Cardiac fibroblast (primary cell): ENCODE data around the gene RNF180.
"Not testable (repeated sequence)": the region's sequence is repeated elsewhere in the genome, so short reads cannot be mapped to it uniquely, and the experiment has no call there.

Experiments used
- DNase-seq, 2 donors: peaks; one replicate each; pipeline versions ENCODE4 v3.0.0 to v3.0.0-alpha.2; 2010; ENCODE audit warnings: low read depth in 2 of 2
- H3K4me3 ChIP-seq, 2 donors: replicated peaks in 1 of 2; 1 replicate in 1 of 2; 2 replicates in 1 of 2; pipeline ENCODE4 v1.5.1; 2011; ENCODE audit warnings: low read depth in 2 of 2, low read length in 2 of 2, mild to moderate bottlenecking in 2 of 2, moderate library complexity in 1 of 2
- TF ChIP-seq, protein P1 (sequence below): IDR thresholded peaks from one replicate; pipeline ENCODE4 v1.5.1; 2011; ENCODE audit warnings: low read depth, mild to moderate bottlenecking, low read length, inconsistent platforms

RNF180 gene

DNA sequence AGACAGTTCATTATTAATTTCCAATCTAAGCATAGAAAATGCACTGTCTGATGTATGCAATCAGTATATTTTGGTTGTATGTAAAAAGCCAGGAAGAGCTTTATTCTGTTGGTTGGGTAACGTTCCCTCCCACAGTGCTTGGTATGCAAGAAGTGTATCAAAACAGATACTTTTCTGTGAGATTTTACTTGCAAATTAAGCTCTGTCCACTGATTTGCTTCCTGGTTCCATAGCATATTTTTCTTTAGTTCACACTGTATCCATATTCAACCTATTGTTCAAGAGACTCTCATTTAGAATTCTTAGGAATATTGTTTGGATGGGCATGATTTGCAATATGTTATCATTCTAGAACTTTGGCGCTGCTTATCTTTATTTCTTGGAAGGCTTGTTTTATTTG lies 47.4 kb downstream of the RNF180 start:
- peak in 1 of 2 donors; percentile 16 for DNase-seq
- H3K4me3 ChIP-seq, result no peak overlapping the region
- TF ChIP-seq, protein P1, sequence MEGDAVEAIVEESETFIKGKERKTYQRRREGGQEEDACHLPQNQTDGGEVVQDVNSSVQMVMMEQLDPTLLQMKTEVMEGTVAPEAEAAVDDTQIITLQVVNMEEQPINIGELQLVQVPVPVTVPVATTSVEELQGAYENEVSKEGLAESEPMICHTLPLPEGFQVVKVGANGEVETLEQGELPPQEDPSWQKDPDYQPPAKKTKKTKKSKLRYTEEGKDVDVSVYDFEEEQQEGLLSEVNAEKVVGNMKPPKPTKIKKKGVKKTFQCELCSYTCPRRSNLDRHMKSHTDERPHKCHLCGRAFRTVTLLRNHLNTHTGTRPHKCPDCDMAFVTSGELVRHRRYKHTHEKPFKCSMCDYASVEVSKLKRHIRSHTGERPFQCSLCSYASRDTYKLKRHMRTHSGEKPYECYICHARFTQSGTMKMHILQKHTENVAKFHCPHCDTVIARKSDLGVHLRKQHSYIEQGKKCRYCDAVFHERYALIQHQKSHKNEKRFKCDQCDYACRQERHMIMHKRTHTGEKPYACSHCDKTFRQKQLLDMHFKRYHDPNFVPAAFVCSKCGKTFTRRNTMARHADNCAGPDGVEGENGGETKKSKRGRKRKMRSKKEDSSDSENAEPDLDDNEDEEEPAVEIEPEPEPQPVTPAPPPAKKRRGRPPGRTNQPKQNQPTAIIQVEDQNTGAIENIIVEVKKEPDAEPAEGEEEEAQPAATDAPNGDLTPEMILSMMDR, result no peak

DNA sequence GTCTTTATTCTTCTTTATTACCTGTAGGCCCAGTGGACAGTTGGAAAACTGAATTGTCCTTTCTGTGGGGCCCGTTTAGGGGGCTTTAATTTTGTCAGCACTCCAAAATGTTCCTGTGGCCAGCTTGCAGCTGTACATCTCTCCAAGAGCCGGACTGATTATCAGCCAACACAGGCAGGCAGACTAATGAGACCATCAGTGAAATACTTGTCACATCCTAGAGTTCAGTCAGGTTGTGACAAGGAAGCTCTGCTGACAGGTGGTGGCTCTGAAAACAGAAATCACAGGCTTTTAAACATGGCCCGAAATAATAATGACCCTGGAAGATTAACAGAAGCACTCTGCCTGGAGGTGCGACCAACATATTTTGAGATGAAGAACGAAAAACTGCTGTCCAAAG lies 47.9 kb downstream of the RNF180 start:
- no peak overlapping the region for H3K4me3 ChIP-seq
- no peak for DNase-seq
- TF ChIP-seq, protein P1, result no peak

DNA sequence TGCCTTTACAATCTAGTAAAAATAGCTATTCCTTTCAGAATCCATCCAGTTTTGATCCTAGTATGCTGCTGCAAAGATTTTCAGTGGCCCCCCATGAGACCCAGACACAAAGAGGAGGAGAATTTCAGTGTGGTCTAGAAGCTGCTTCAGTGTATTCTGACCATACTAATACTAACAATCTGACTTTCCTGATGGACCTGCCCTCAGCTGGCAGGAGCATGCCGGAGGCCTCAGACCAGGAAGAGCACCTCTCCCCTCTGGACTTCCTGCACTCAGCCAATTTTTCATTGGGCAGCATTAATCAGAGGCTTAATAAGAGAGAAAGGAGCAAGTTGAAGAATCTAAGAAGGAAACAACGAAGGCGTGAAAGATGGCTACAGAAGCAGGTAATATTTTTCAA lies 48.5 kb downstream of the RNF180 start:
- no peak for DNase-seq
- TF ChIP-seq, protein P1, result no peak
- H3K4me3 ChIP-seq, result no peak overlapping the region

DNA sequence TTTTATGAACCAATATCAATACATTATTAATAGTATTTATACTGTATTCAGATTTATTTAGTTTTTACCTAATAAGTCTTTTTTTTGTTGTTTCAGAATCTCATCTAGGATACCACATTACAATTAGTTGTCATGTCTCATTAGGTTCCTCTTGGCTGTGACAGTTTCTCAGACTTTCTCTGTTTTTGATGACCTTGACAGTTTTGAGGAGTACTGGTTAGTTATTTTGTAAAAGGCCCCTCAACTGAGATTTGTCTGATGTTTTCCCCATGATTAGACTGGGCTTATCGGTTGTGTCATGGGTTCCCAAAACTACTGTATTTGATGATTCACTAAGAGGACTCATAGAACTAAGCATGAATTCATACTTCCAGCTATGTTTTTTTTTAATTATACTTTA lies 56.3 kb downstream of the RNF180 start:
- TF ChIP-seq, protein P1, result no peak
- H3K4me3 ChIP-seq, result no peak overlapping the region
- DNase-seq, result no peak

DNA sequence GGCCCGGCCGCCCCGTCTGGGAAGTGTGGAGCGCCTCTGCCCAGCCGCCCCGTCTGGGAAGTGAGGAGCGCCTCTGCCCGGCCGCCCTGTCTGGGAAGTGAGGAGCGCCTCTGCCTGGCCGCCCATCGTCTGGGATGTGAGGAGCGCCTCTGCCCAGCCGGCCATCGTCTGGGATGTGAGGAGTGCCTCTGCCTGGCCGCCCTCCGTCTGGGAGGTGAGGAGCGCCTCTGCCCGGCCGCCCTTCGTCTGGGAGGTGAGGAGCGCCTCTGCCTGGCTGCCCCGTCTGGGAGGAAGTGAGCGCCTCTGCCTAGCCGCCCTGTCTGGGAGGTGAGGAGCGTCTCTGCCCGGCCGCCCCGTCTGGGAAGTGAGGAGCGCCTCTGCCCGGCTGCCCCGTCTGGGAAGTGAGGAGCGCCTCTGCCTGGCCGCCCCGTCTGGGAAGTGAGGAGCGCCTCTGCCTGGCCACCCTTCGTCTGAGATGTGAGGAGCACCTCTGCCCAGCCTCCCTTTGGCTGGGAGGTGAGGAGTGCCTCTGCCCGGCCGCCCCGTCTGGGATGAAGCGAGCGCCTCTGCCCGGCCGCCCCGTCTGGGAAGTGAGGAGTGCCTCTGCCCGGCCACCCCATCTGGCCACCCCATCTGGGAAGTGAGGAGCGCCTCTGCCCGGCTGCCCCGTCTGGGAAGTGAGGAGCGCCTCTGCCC lies 59.8 kb downstream of the RNF180 start:
- not testable (repeated sequence) for DNase-seq, H3K4me3 ChIP-seq

DNA sequence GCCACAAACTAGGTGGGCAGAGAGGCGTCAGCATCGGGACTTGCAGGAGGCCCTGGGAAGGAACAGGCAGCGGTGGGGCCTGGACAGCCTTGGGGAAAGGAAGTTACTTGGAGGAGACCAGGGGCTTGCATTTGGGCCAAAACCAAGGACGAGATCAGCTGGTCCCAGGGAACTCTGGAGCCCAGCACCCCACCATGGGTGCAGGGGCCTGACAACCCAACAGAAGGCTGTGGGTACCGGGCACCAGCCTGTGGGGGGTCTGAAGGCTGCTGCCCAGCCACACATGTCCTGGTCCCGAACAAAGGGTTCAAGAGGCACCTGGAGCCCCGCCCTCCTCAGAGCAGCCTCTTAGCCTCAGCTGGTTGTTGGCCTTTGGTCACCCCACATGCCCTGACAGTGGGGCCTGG lies 61.5 kb downstream of the RNF180 start:
- H3K4me3 ChIP-seq, DNase-seq: not testable (repeated sequence)

DNA sequence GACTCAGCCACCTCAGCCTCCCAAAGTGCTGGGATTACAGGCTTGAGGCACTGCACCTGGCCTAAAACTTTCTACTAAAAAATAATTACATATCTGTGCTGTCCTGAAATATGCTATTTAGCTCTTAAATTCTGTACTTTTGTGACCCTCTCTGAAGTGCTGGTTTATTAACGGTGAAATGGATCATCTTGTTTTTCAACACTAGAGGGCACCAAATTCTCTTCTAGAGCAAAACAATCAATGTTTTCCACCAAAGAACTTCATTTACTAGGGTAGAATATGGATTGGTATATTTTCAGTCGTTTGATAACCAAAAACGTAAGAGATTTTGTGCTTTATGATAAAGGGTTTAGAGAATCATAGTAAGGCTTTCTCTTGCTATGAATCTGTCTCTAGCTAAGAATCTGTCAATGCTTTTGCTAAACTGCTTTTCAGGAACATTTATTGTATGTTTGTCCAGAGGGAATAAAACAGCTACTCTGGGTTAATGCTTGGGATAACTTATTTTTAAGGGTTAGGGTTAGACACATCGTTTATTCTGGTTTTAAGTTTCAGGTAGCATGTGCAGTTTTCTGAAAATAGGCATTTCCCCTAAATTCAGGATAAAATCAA lies 63.6 kb downstream of the RNF180 start:
- peak; percentile 57 to 58 for DNase-seq
- H3K4me3 ChIP-seq, result no peak overlapping the region
- TF ChIP-seq, protein P1, result peak; percentile 43

DNA sequence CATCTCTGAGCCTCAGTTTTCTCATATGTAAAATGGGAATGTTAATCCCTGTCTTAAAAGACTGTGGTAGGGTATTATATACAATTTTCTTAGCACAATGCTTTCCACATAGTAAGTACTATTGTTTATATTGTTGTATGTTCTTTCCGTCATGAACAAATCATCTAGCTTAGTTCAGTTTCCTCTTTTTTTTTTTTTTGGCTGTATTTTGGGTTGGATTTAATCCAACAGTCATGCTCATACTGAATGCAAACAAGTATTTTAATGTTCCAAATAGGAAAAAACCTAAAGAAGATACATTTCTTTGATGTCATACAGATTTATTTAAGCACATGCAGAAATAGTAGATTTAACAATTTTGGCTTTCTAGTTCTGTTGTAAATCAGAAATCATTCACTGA lies 95.1 kb downstream of the RNF180 start:
- no peak for DNase-seq
- H3K4me3 ChIP-seq, result no peak overlapping the region
- TF ChIP-seq, protein P1, result no peak
